Progenitor cell of endocrine pancreas (in vitro differentiated cells): ENCODE measurements around the gene HOXB1. TPM values are rescaled to one million over a fixed set of nuclear protein-coding genes. Genes with fewer than 3 reads are reported as not detected.
A peak's percentile ranks its signal among the peaks of the same experiment; 100 is the strongest.

Source experiments
- DNase-seq: peaks from one replicate; pipeline ENCODE4 v3.0.0; 2021; ENCODE audit warnings: low spot score; ENCODE audit not compliant: unreplicated experiment
- H3K27ac Mint-ChIP-seq: 2 replicates; pipeline ENCODE4 v1.8.0; 2021; ENCODE audit warnings: mild to moderate bottlenecking, moderate library complexity, mixed read lengths
- H3K27me3 Mint-ChIP-seq: 2 replicates; pipeline ENCODE4 v1.8.0; 2021; ENCODE audit warnings: mixed read lengths
- H3K36me3 Mint-ChIP-seq: 2 replicates; pipeline ENCODE4 v1.8.0; 2022; ENCODE audit warnings: mixed read lengths; ENCODE audit not compliant: insufficient read depth
- H3K4me1 Mint-ChIP-seq: 2 replicates; pipeline ENCODE4 v1.8.0; 2021; ENCODE audit warnings: low read depth, mixed read lengths
- H3K4me3 Mint-ChIP-seq: 2 replicates; pipeline ENCODE4 v1.8.0; 2021; ENCODE audit warnings: low read depth, mild to moderate bottlenecking, moderate library complexity, mixed read lengths
- H3K9me3 Mint-ChIP-seq: 2 replicates; pipeline ENCODE4 v1.8.0; 2021; ENCODE audit warnings: low read depth, mixed read lengths
- CTCF ChIP-seq: fragments of 200-600 bp; sonication (generic); IDR thresholded peaks from one replicate; pipeline ENCODE4 v1.5.0; 2021; ENCODE audit warnings: antibody characterized with exemption, mild to moderate bottlenecking; ENCODE audit not compliant: unreplicated experiment
- total RNA-seq: library from RNA; stranded (reverse); gene quantifications from 2 replicates; pipeline ENCODE4 v1.2.1, GENCODE V29; 2021

Gene HOXB1
- total RNA-seq, 1 donor from 2014 or later, result 0.96 TPM

DNA sequence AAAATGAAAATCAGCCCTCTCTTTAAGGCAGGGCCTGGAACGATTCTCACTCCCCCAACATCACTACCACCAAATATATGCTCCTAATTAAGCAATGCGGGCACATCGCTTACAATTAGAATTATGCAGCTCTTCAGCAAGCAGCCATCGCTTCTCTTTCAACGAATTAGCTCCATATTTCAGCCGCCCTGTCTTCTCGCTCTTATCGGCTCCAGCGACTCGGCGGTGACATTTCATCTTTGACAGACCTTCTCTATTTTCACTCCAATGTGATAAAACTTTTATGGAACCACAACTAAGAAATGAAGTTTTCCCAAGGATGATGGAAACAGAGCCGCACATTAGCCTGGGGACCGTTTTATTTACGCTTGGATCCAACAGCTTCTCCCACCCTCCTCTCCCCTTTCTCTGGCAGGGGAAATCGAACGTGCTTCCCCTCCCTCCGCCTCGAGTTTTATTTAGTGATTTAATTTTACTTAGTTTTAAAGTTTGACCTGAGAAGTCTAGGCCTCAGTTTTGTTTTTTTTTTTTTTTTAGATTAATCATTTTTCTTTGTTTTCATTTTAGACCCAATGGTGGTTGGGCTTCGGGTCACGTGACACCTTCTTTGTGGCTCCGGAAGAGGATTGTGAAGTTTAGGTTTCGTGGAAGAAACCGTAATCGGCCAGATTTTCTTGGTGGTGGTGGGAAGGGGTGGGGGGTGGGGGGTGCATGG lies 17.2 kb upstream of the HOXB1 start:
- Mint-ChIP-seq H3K4me1 (peaks cover 36% of the 10 kb centered on the region), H3K36me3 (peaks cover 9% of the 10 kb centered on the region), H3K9me3 (no peaks in the 10 kb centered on the region), H3K27me3 (peaks cover 86% of the 10 kb centered on the region), H3K27ac (peak overlapping the region; percentile 4), H3K4me3 (peak overlapping the region; percentile 14)
- TF ChIP-seq CTCF, result no peak
- no peak for DNase-seq

- Mint-ChIP-seq H3K9me3 (no peaks in the 10 kb centered on the region), H3K36me3 (peaks cover 10% of the 10 kb centered on the region)
Observed at GRCh38 chr17:48546924-48547807, 16.4 kb upstream of the HOXB1 start.

GRCh38 chr17:48546137-48546923 lies 15.5 kb upstream of the HOXB1 start:
- peak overlapping the region; percentile 31 for H3K27ac Mint-ChIP-seq
- peaks cover 86% of the 10 kb centered on the region for H3K27me3 Mint-ChIP-seq
- peaks cover 41% of the 10 kb centered on the region for H3K4me1 Mint-ChIP-seq

More at GRCh38 chr17:48546924-48547807, 16.4 kb upstream of the HOXB1 start:
- no peak for DNase-seq
- TF ChIP-seq CTCF, result no peak
- Mint-ChIP-seq H3K27ac (peak overlapping the region; percentile 31), H3K27me3 (peaks cover 87% of the 10 kb centered on the region), H3K4me3 (peak overlapping the region; percentile 35), H3K4me1 (peaks cover 38% of the 10 kb centered on the region)

DNA sequence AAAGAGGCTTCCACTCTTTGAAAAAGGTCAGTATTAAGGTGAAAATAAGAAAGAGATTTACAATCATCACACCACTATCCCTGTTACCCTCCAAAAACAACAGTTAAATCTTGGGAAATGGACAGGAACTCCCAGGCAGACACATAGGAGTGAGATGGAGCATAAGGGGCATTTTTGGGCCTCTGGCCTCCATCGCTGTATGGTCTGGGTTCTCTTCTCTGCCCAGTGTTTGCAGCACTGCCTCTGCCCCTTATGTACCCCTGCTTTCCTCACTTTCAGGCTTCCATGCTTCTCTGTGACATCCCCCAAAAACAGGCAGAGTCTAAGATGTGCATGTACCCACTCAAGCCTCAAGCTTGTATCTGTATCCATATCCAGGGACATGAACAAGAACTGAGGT lies 14.7 kb upstream of the HOXB1 start:
- Mint-ChIP-seq H3K27me3 (peaks cover 85% of the 10 kb centered on the region), H3K4me3 (peak overlapping the region; percentile 81), H3K9me3 (no peaks in the 10 kb centered on the region), H3K36me3 (peaks cover 10% of the 10 kb centered on the region), H3K4me1 (peaks cover 39% of the 10 kb centered on the region), H3K27ac (peak overlapping the region; percentile 51)
- no peak for TF ChIP-seq CTCF
- DNase-seq, result no peak

More at GRCh38 chr17:48546137-48546923, 15.5 kb upstream of the HOXB1 start:
- peaks cover 10% of the 10 kb centered on the region for H3K36me3 Mint-ChIP-seq
- no peaks in the 10 kb centered on the region for H3K9me3 Mint-ChIP-seq
- DNase-seq, result no peak
- no peak for TF ChIP-seq CTCF
- H3K4me3 Mint-ChIP-seq, result peak overlapping the region; percentile 35

- H3K4me3 Mint-ChIP-seq, result peak within 1 kb of the TSS; percentile 81
- TF ChIP-seq CTCF, result no peak
- peak within 1 kb of the TSS; percentile 97 for H3K27ac Mint-ChIP-seq
- peaks cover 86% of the 10 kb centered on the region for H3K27me3 Mint-ChIP-seq
- H3K4me1 Mint-ChIP-seq, result peaks cover 38% of the 10 kb centered on the region
- DNase-seq, result no peak
- H3K36me3 Mint-ChIP-seq, result peaks cover 8% of the 10 kb centered on the region
- H3K9me3 Mint-ChIP-seq, result no peaks in the 10 kb centered on the region
Observed at GRCh38 chr17:48545022-48545375, 14.2 kb upstream of the HOXB1 start, which contains the start of gene HOXB2. TSS of gene HOXB2 (minus strand) at chr17:48545109. CDS start at chr17:48544911, 198 bp downstream.
